ENCODE measurements around the gene TMEM120A.

- TF ChIP-seq CTCF (IDR thresholded peaks at IDR 0.05) (no peak), POLR2A (IDR thresholded peaks at IDR 0.05) (no peak), EP300 (IDR thresholded peaks at IDR 0.05) (no peak)
These were observed 27.3 kb downstream of the TMEM120A start for GRCh38 chr7:75967055-75967454.

All from ovary (tissue), 3 donors.